ENCODE results near the gene WDR27. TPM values are rescaled to one million over a fixed set of nuclear protein-coding genes. Genes with fewer than 3 reads are reported as not detected.
A peak's percentile ranks its signal among the peaks of the same experiment; 100 is the strongest.

WDR27 gene
- total and polyA plus RNA-seq, 4 donors, result 4.5 to 58.7 (median 40.4) TPM

DNA sequence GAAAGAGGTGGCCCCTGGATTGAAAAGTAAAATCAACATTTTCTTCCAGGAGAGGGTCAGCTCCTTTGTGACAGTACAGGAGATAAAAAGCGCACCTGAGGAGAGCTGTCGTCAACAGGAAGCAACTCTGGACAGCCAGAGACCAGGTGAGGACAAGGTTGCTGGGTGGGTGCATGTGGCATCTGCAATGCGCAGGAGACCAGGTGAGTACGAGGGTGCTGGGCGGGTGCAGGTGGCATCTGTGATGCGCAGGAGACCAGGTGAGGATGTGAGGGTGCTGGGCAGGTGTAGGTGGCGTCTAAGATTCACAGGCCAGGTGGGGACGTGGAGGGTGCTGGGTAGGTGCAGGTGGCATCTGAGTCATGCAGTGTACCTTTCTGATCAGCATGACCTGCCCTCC lies 38.4 kb downstream of the WDR27 start:
- Histone ChIP-seq H3K27ac (ENCODE audit: low read depth in 1 of 2, low read length in 2 of 2) (no peak overlapping the region), H3K27me3 (ENCODE audit: control insufficient read depth in 1 of 2, insufficient read depth in 2 of 2, low read length in 1 of 2) (no peaks in the 10 kb centered on the region), H3K9me3 (ENCODE audit: control insufficient read depth, low read length) (no peaks in the 10 kb centered on the region), H3K36me3 (ENCODE audit: control insufficient read depth in 1 of 2, insufficient read depth in 2 of 2, low read length in 1 of 2) (peaks cover 0 to 7% of the 10 kb centered on the region in 2 donors), H3K4me1 (ENCODE audit: control insufficient read depth in 1 of 2, insufficient read depth in 2 of 2, low read length in 2 of 2) (no peaks in the 10 kb centered on the region), H3K4me3 (ENCODE audit: low read length in 2 of 2) (no peak overlapping the region)
- intact Hi-C loops (cut with DNase I), result no loop called here
- DNase-seq (no peak), ATAC-seq (ENCODE audit: low FRiP score) (no peak)
- WGBS, 2 donors, result 96 to 97% methylated on average over 8 of the region's 8 CpGs

DNA sequence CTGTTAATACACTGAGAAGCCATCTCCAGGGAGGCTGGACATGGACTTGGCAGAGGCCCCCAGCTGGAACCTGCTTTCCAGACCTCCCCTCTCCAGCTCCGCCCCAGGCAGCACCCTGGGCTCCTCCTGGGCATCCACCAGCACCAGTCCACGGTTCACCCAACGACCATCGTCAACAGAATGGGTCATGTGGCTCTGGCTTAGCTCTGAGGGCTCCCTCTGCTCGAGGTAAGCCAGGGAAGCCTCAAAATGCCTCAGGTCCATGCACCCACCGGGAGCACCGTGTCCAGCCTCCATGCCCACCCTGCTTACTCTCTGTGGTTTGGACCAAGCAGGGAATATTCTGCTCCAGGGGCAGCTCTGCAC lies 40.5 kb downstream of the WDR27 start:
- 94 to 96% methylated on average over 7 of the region's 7 CpGs for WGBS, 2 donors
- Histone ChIP-seq H3K27ac (ENCODE audit: low read depth in 1 of 2, low read length in 2 of 2) (no peak overlapping the region), H3K9me3 (ENCODE audit: control insufficient read depth, low read length) (no peaks in the 10 kb centered on the region), H3K4me3 (ENCODE audit: low read length in 2 of 2) (no peak overlapping the region), H3K27me3 (ENCODE audit: control insufficient read depth in 1 of 2, insufficient read depth in 2 of 2, low read length in 1 of 2) (no peaks in the 10 kb centered on the region), H3K4me1 (ENCODE audit: control insufficient read depth in 1 of 2, insufficient read depth in 2 of 2, low read length in 2 of 2) (no peaks in the 10 kb centered on the region), H3K36me3 (ENCODE audit: control insufficient read depth in 1 of 2, insufficient read depth in 2 of 2, low read length in 1 of 2) (peaks cover 0 to 4% of the 10 kb centered on the region in 2 donors)
- DNase-seq (no peak), ATAC-seq (ENCODE audit: low FRiP score) (no peak)
- intact Hi-C loops (cut with DNase I), result no loop called here

- DNase-seq, result no peak
- 91 to 94% methylated on average over 25 to 26 of the region's 26 CpGs for WGBS, 2 donors
- intact Hi-C loops (cut with DNase I), result no loop called here
- H3K27me3 ChIP-seq (ENCODE audit: control insufficient read depth in 1 of 2, insufficient read depth in 2 of 2, low read length in 1 of 2), result no peaks in the 10 kb centered on the region
- H3K4me3 ChIP-seq (ENCODE audit: low read length in 2 of 2), result no peak overlapping the region
- peaks cover 0 to 4% of the 10 kb centered on the region in 2 donors for H3K36me3 ChIP-seq (ENCODE audit: control insufficient read depth in 1 of 2, insufficient read depth in 2 of 2, low read length in 1 of 2)
- ATAC-seq (ENCODE audit: low FRiP score), result no peak
- H3K9me3 ChIP-seq (ENCODE audit: control insufficient read depth, low read length), result no peaks in the 10 kb centered on the region
- H3K4me1 ChIP-seq (ENCODE audit: control insufficient read depth in 1 of 2, insufficient read depth in 2 of 2, low read length in 2 of 2), result no peaks in the 10 kb centered on the region
- H3K27ac ChIP-seq (ENCODE audit: low read depth in 1 of 2, low read length in 2 of 2), result no peak overlapping the region
Measured at GRCh38 chr6:169660751-169661390, 41.0 kb downstream of the WDR27 start.

DNA sequence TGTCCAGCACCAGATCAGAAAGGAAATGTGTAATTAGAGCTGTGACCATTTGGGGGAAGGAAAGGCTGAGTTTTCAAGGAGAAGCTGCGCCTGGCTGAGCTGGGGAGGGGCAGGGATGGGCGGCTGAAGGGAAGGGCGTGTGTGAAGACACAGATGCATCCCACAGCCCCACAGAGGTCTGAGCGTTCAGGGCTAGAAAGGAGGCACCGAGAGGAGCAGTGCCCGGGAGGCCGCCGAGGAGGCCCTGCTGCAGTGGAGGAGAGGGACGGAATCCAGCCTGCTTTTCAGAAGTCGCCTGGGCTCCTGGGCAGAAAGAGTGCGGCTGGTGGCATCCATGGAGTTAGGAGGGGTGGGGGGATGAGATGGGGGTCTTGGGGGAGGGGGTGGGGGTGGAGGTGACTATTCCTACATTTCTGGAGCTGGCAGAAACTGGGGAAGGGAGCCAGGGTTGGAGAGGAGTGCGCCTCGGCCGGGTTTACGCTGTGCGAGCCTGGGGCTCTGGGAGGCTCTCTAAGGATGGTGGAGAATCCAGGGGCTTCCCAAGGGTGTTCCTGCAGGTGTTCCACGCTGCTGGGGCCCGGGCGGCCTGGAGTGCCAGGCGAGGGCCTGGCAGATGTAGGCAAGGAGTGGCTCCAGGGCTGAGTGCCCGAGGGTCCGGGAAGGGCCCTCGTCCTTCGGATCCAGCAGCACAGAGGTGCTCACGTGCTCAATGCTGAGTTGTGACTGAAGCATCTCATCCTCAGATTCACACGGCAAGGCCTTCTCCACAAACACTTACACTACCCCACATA lies 41.8 kb downstream of the WDR27 start:
- no peaks in the 10 kb centered on the region for H3K27me3 ChIP-seq (ENCODE audit: control insufficient read depth in 1 of 2, insufficient read depth in 2 of 2, low read length in 1 of 2)
- 95% methylated on average over 25 to 26 of the region's 26 CpGs for WGBS, 2 donors
- no peak overlapping the region for H3K4me3 ChIP-seq (ENCODE audit: low read length in 2 of 2)
- H3K4me1 ChIP-seq (ENCODE audit: control insufficient read depth in 1 of 2, insufficient read depth in 2 of 2, low read length in 2 of 2), result no peaks in the 10 kb centered on the region
- no peak overlapping the region for H3K27ac ChIP-seq (ENCODE audit: low read depth in 1 of 2, low read length in 2 of 2)
- no peaks in the 10 kb centered on the region for H3K9me3 ChIP-seq (ENCODE audit: control insufficient read depth, low read length)
- intact Hi-C loops (cut with DNase I), result no loop called here
- ATAC-seq (ENCODE audit: low FRiP score) (no peak), DNase-seq (peak in 1 of 2 donors; percentile 55)
- H3K36me3 ChIP-seq (ENCODE audit: control insufficient read depth in 1 of 2, insufficient read depth in 2 of 2, low read length in 1 of 2), result peaks cover 0 to 4% of the 10 kb centered on the region in 2 donors

- WGBS, 2 donors, result 86 to 91% methylated on average over 13 of the region's 13 CpGs
- Histone ChIP-seq H3K9me3 (ENCODE audit: control insufficient read depth, low read length) (no peaks in the 10 kb centered on the region), H3K36me3 (ENCODE audit: control insufficient read depth in 1 of 2, insufficient read depth in 2 of 2, low read length in 1 of 2) (peaks cover 0 to 2% of the 10 kb centered on the region in 2 donors), H3K27ac (ENCODE audit: low read depth in 1 of 2, low read length in 2 of 2) (no peak overlapping the region), H3K27me3 (ENCODE audit: control insufficient read depth in 1 of 2, insufficient read depth in 2 of 2, low read length in 1 of 2) (no peaks in the 10 kb centered on the region), H3K4me3 (ENCODE audit: low read length in 2 of 2) (no peak overlapping the region), H3K4me1 (ENCODE audit: control insufficient read depth in 1 of 2, insufficient read depth in 2 of 2, low read length in 2 of 2) (no peaks in the 10 kb centered on the region)
- intact Hi-C loops (cut with DNase I), result no loop called here
- peak in 1 of 2 donors; percentile 65 for DNase-seq
- no peak for ATAC-seq (ENCODE audit: low FRiP score)
Measured at GRCh38 chr6:169657284-169657610, 44.6 kb downstream of the WDR27 start.

DNA sequence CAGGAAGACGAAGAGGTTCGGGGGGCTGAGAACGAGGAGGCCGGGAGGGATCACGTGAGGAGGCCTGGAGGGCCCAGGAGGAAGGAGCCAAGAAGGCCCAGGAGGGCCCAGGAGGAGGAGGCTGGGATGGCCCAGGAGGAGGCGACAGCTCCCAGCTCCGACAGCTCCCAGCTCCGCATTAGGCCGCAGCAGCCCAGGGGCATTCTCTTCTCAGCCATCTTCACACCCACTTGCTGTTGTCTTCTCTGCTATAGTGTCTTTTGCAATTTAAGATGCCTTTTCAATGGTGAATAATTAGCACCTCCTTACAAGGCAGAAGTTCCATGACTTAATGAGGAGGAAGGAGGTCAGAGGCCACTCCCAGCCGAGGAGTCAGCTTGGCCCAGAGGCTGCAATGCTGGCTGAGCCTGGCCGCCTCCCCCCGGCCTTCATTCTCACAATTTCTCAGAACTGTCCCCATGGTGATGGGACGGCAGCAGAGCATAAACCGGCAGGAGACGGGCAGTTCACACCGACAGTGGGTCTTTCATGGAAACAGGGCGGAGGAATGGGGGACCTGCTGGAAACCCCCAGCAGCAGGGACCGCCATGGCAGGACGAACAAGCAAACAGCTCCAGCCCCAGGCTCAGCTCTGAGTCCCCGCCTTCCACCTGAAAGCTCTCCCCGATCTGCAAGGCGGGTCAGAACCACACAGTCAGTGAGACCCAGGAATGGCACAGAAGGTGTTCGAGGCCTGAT lies 45.1 kb downstream of the WDR27 start:
- no peaks in the 10 kb centered on the region for H3K27me3 ChIP-seq (ENCODE audit: control insufficient read depth in 1 of 2, insufficient read depth in 2 of 2, low read length in 1 of 2)
- H3K9me3 ChIP-seq (ENCODE audit: control insufficient read depth, low read length), result no peaks in the 10 kb centered on the region
- DNase-seq (no peak), ATAC-seq (ENCODE audit: low FRiP score) (no peak)
- H3K4me1 ChIP-seq (ENCODE audit: control insufficient read depth in 1 of 2, insufficient read depth in 2 of 2, low read length in 2 of 2), result no peaks in the 10 kb centered on the region
- H3K27ac ChIP-seq (ENCODE audit: low read depth in 1 of 2, low read length in 2 of 2), result no peak overlapping the region
- intact Hi-C loops (cut with DNase I), result no loop called here
- H3K4me3 ChIP-seq (ENCODE audit: low read length in 2 of 2), result no peak overlapping the region
- H3K36me3 ChIP-seq (ENCODE audit: control insufficient read depth in 1 of 2, insufficient read depth in 2 of 2, low read length in 1 of 2), result peaks cover 0 to 2% of the 10 kb centered on the region in 2 donors
- 95% methylated on average over 23 of the region's 23 CpGs for WGBS, 2 donors

- peak overlapping the region in 1 of 2 donors; percentile 4 for H3K27ac ChIP-seq (ENCODE audit: low read depth in 1 of 2, low read length in 2 of 2)
- H3K9me3 ChIP-seq (ENCODE audit: control insufficient read depth, low read length), result no peaks in the 10 kb centered on the region
- no peaks in the 10 kb centered on the region for H3K27me3 ChIP-seq (ENCODE audit: control insufficient read depth in 1 of 2, insufficient read depth in 2 of 2, low read length in 1 of 2)
- 47 to 48% methylated on average over 46 of the region's 46 CpGs for WGBS, 2 donors
- no peaks in the 10 kb centered on the region for H3K4me1 ChIP-seq (ENCODE audit: control insufficient read depth in 1 of 2, insufficient read depth in 2 of 2, low read length in 2 of 2)
- DNase-seq (peak; percentile 87 to 91), ATAC-seq (ENCODE audit: low FRiP score) (peak; percentile 93)
- H3K4me3 ChIP-seq (ENCODE audit: low read length in 2 of 2), result peak overlapping the region in 1 of 2 donors; percentile 28
- H3K36me3 ChIP-seq (ENCODE audit: control insufficient read depth in 1 of 2, insufficient read depth in 2 of 2, low read length in 1 of 2), result peaks cover 0 to 3% of the 10 kb centered on the region in 2 donors
- intact Hi-C loops (cut with DNase I), result no loop called here
Measured at GRCh38 chr6:169654598-169655391, 47.0 kb downstream of the WDR27 start.

DNA sequence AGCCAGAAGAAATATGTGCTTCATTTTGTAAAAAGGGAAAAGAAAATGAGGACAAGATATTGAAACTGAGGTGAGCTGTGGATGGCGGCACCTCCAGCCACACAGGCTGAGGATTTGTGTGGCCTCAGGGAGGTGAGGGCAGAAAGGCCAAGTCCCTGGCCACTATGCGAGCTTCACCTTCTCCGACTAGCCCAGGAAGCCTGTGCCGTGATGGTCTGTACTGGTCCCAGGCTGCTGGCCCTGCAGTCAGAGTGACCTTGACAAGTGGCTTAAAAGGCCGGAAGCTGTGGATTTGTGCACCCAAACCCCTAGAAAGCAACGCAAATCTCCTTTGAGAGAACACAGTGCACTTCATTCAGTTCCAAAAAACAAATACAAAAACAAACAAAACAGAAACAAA lies 48.1 kb downstream of the WDR27 start:
- DNase-seq, result peak in 1 of 2 donors; percentile 58
- Histone ChIP-seq H3K4me3 (ENCODE audit: low read length in 2 of 2) (no peak overlapping the region), H3K36me3 (ENCODE audit: control insufficient read depth in 1 of 2, insufficient read depth in 2 of 2, low read length in 1 of 2) (peaks cover 0 to 3% of the 10 kb centered on the region in 2 donors), H3K27me3 (ENCODE audit: control insufficient read depth in 1 of 2, insufficient read depth in 2 of 2, low read length in 1 of 2) (no peaks in the 10 kb centered on the region), H3K4me1 (ENCODE audit: control insufficient read depth in 1 of 2, insufficient read depth in 2 of 2, low read length in 2 of 2) (no peaks in the 10 kb centered on the region), H3K27ac (ENCODE audit: low read depth in 1 of 2, low read length in 2 of 2) (no peak overlapping the region), H3K9me3 (ENCODE audit: control insufficient read depth, low read length) (no peaks in the 10 kb centered on the region)
- no peak for ATAC-seq (ENCODE audit: low FRiP score)
- WGBS, 2 donors, result 55 to 72% methylated on average over 6 of the region's 6 CpGs
- intact Hi-C loops (cut with DNase I), result no loop called here
